HG03159 (cell line): ENCODE data around the gene LEO1.

Source experiments
- ATAC-seq: cut with Tn5 transposase; IDR thresholded peaks from one replicate; pipeline ENCODE4 v1.9.1; 2021; ENCODE audit warnings: mild to moderate bottlenecking, moderate library complexity; ENCODE audit not compliant: unreplicated experiment

LEO1 gene

GRCh38 chr15:51932161-51932560 is 39.4 kb downstream of the LEO1 start:
- ATAC-seq: no peak

GRCh38 chr15:51931638-51932037 is 39.9 kb downstream of the LEO1 start:
- ATAC-seq: no peak

- ATAC-seq: no peak
These were observed 40.6 kb downstream of the LEO1 start for GRCh38 chr15:51931016-51931415.

GRCh38 chr15:51926809-51927208 is 44.8 kb downstream of the LEO1 start:
- no peak for ATAC-seq

- no peak for ATAC-seq
These were observed 47.2 kb downstream of the LEO1 start for GRCh38 chr15:51924156-51925068.

- no peak for ATAC-seq
These were observed 54.1 kb downstream of the LEO1 start for GRCh38 chr15:51917493-51917892.

GRCh38 chr15:51912528-51912927 is 59.0 kb downstream of the LEO1 start:
- no peak for ATAC-seq

- no peak for ATAC-seq
These were observed 62.0 kb downstream of the LEO1 start for GRCh38 chr15:51909584-51909983.

GRCh38 chr15:51908316-51908715 is 63.3 kb downstream of the LEO1 start:
- no peak for ATAC-seq

- ATAC-seq: no peak
These were observed 64.3 kb downstream of the LEO1 start for GRCh38 chr15:51907136-51907862.

- ATAC-seq: no peak
These were observed 66.6 kb downstream of the LEO1 start for GRCh38 chr15:51904931-51905330.

- no peak for ATAC-seq
These were observed 67.2 kb downstream of the LEO1 start for GRCh38 chr15:51904421-51904820.

- no peak for ATAC-seq
These were observed 82.1 kb downstream of the LEO1 start for GRCh38 chr15:51889486-51889885.

- ATAC-seq: no peak
These were observed 82.9 kb downstream of the LEO1 start for GRCh38 chr15:51888593-51889195.
